A204.1 (cell line): Measurements from ENCODE around the gene BCHE.
"Not testable (repeated sequence)": the region's sequence is repeated elsewhere in the genome, so short reads cannot be mapped to it uniquely, and the experiment has no call there.

Experiments used
- FAIRE-seq: peaks from 2 replicates; lab custom pipeline; 2012; peaks lifted over from hg19 to GRCh38; lab: Jason Lieb, UNC

The BCHE gene

DNA sequence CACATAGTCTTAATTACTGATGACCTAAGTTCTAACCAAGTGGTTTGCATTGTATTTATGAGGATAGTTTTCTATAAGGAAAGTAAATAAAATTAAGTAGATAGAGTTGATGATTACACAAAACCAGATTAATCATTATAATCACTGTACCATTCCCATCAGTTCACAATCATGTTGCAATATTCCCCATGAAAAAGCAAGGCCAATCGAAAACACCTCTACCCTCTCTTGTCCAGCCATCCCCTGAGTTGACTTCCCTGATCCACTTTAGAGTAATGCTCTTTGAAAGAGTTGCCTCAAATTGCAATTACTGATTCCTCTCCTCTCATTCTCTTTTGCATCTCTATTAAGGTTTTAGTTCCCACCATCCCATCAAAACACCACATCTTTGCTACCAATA, 21.0 kb downstream of the BCHE start:
- no peak for FAIRE-seq

DNA sequence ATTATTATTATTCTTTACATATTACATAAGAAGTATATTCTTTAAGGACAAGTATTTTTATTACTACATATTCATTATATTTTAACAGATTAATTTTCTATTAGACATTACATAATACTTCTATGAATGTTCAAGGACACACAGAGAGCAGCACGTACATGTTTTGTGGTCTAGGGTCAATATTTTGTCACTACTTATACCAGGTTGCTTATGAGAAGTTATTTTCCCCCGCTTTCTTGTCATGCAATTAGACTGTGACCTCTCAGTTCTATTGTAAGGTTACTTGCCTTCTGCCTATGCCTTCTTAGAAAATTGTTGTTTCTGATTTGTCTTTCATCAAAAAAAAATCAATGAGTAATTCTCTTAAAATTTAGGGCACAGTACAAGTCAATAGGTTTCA, 21.5 kb downstream of the BCHE start:
- FAIRE-seq: no peak

DNA sequence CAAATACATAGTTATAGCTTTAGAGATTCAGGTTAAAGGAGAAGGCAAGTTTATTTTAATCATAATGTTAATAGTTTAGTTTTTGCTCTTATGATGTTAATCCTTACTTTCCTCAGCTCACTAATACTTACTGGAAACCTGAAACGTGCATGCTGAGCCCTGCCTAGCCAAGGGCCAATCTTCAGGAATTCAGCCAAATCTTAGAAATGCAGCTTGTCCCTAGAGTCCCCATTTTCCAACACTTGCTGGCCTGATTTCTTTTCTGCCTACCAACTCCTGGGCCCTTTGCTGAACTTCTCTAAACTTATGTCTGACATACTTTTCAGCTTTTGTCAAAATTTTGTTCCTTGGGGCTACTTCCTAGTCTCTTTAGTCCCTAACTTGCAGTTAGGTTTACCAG, 22.8 kb downstream of the BCHE start:
- FAIRE-seq: no peak

DNA sequence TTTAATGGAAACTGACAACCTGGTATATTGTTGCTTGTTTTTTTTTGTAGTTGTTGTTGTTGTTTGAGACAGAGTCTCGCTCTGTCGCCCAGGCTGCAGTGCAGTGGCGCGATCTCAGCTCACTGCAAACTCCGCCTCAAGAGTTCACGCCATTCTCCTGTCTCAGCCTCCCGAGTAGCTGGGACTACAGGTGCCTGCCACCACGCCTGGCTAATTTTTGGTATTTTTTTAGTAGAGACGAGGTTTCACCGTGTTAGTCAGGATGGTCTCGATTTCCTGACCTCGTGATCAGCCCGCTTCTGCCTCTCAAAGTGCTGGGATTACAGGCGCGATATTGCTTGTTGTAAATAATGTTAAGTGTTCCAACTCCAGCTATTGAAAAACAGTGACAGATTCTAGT, 29.3 kb downstream of the BCHE start:
- FAIRE-seq: not testable (repeated sequence)

DNA sequence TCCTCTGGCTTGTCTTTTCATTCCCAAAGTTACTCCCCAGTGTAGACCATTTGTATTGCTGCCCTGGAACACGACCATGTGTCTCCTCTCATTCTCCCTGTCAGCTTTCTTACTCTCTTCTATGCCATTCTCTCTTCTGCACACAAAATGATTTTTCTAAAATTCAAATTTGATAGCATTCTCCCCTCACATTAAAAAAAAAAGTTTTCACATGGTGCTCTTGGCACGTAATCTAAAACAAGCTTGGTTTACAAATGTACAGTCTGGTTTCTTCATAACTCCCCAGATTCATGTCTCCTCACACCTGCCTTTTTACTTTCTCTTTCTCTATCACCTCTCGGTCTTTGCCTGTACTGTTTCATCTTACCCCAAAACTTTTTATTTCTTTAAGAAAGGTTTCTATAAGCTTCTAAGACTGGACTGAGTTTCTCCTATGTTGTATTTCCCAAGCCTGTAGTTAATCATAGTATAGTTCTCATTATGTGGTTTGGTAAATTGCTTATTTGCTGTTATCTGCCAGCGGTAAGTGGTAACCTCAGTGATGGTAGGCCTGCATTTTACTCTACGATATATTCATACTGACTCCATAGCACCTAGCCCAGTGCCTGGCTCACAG, 31.2 kb downstream of the BCHE start:
- no peak for FAIRE-seq

DNA sequence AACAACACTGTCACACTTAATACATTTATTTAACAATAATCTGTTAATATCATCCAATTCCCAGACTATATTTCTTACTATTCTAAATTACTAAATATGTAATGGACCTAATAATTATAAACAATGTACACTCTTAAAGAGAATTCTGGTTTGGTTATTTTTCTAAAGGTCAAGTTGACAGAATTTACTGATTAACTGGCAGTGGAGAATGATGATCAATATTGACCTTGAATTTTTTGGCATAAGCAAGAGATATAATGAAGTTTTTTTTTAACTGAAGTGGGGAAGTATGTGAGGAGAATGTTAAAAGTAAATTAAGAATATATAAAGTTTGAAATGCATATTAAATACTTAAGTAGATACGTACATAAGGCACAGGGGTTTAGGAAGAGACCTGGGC, 33.8 kb downstream of the BCHE start:
- FAIRE-seq: no peak

DNA sequence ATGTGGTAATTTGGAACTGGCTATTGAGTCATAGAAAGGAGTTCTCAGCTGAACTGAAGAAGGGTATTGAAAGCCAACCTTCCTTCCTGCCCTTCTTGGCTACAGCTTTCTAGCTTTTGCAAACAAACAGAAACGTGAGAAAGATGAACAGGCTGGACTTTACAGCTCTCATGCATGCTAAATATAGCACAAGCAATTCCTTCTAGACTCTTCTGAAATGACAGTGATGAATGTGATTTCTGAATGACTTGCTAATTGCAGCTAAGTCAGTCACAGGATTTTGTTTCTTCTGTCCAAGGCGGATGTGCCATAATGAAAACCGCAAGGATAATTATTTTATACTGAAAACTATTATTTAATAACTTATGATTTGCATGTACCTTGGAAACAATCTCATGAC, 36.3 kb downstream of the BCHE start:
- no peak for FAIRE-seq

DNA sequence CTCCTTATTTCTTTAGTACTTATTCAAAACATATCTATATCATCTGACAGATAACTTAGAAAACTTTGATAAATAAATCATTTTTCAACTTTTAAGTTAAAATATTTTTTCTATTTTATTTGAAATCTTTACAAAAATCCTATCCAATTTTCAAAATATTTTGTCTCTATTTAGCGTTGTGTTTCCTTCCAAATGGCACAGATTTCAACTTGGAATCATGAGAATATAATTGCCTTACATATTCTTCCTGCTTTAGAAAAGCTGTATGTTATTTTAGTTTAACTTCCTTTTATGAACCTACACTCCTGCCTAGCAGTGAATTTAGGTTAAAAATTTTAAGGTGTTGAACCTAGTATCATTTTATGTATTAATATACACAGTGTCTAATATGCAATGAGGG, 38.2 kb downstream of the BCHE start:
- FAIRE-seq: peak; percentile 30

DNA sequence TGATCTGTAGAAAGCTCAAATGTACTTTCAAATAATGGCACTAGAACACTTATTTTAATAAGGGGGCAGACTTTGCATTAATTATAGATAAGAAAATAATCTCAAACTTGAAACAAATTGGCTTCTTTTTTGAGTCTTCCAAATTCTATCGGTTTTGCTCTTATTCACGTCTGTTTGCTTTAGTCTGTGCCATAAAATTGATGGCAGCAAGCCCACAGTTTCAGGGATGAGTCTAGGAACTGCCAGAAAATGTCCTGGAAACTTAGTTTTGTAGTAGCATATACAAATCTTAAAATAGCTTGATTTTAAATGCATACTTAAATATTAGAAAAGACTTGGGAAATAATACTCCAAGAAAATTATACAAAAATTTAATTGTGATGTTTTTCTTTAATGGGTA, 39.7 kb downstream of the BCHE start:
- FAIRE-seq: no peak

DNA sequence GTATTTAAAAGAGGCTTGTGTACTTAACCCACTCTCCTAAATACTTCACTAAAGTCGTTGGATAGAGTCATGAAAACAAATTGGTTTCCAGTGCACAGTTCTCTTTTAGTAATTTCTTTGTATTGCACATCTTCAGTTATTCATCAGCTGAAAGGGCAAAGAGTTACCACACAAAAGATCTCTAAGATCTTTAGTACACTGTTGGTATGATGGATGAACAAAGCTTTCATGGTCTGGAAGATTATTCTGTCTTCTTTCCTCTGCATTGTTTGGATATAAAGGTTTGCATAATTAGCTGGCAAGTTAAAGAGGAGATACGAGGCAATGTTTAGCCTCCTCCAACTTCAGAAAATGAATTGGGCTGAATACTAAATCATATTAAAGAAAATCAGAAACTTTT, 40.5 kb downstream of the BCHE start:
- no peak for FAIRE-seq

DNA sequence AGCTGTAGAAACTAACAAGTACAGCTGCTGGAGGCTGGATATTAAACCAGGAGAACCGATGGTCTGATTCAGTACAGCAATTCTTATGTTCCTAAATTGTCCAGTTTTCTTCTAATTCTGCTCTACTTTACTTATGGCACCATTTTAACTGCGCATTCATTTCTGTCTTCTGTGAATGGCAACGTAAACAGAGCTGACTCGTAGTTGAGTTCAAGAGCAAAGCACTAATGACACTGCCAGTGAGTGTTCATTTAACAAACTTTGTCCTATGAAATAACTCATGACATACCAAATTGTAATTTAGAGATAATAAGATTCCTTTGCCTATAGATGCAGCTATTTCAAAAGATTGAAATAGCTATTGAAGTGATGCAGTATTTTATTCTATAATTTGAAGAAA, 48.7 kb downstream of the BCHE start:
- FAIRE-seq: no peak

DNA sequence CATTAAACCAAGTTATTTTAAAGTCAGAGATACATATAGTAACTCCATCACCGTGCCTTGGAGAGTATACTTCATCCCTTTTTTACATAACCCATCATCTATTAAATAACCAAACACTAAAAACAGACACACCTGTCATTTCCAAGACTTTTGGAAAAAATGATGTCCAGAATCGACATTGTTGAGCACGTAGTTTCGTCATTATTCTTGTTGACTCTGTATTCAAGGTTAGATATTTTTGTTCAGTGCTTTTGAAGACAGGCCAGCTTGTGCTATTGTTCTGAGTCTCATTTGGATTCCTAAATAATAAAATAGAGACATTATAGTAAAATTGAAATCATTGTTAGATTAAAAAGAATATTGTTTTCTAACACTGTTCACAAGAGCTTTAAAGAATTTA, 51.2 kb downstream of the BCHE start:
- no peak for FAIRE-seq

DNA sequence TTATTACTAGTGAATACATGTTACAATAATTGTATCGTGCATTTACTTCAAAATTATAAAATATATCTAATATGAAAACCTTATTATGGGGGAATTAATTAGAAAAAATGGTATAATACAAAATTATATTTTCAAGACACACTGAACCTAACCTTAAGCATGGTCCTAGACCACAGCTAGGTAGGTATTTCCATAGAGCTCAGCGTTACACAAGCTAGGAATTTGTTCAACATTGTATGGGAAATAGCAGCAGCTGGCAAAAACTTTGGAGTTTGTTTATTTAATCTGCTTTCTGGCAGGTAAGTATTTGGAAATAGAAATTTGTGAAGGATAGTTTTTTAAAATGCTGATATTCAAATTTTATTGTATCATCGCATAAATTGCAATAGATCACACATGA, 52.9 kb downstream of the BCHE start:
- no peak for FAIRE-seq

DNA sequence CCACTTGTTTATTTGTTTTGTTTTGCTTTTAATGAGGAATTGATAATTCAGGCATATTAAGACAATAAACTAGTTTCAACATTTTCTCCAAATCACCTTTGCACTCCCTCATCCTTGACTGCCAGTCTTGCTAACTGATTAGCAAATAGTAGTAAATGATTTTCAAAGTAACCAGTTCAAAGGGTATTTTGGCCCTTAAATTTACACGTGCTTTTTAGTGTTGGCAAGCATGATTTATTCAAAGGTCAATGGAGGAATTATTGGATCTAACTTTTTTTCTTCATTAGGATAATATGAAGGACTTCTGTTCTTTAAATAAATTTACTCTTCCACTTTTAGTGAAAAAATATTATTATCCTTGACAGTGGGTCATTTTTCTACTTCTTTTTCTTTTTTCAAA, 53.8 kb downstream of the BCHE start:
- FAIRE-seq: no peak

DNA sequence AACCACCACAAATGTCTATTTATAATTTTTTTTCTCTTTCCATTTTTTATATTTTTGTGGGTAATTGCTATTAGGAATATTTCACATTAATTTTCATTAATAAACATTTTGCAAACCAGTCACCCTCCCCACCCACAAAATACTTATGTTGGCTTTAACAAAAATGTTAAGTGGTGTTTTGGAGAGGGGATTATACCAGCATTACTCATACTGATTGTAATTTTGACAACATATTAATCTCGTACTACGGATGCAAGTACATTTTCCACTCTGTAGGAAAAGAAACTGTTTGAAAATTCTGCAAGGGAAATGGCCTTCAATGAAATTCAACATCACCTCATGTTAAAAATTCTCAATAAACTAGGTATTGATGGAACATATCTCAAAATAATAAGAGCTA, 58.3 kb downstream of the BCHE start:
- FAIRE-seq: no peak

DNA sequence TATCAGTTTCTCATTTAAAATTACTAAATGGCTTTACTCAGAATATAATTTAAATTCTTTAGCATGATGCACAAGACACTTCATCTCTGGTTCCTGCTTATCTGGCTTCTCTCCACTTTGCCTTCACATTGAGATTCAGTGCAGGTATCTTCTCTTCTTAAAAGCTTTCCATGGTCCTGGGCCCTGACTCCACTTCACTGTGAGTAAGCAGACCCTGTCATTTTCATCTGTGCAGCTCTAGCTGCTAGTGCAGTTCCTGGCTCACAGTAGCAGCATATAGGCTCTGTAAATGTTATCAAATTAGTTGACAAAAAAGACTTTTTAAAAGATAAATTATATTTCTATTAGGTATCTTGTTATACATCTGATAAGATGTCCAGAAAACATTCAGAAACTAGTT, 58.8 kb downstream of the BCHE start:
- FAIRE-seq: no peak

DNA sequence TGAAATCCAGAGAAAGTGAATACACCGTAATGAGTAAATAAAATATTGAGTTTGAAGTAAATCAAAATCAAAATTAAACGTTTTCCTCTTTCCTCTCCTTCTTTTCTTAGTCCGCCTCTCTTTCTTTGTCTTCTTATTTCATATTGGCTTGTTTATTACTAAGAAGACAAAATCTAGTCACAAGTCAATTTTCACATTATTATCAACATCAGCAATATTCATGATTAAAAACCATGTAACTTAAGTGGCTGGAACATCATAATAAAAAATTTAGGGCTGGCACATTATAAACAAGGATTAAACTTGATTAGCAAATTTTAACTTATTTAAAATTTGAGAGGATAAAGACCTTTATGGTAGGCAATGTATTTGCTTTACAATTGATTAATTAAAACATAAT, 61.4 kb downstream of the BCHE start:
- FAIRE-seq: no peak

DNA sequence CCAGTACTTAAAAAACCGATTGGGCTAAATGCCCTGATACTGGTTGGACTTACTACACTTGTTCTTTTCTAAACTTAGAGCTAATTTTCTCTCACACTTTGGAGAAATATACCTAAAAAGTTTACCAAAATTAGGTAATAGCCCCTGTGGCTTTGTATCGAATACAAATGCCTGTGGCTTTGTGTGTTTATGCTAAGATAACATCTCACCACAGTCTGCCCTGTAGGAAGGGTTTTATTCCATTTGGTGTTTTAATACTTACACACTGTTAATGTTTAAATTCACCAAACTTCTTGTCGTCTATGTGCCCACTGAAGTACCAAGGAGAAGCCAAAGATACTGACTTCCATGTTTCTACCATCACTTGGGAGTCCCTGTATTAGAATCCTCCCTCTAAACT, 66.4 kb downstream of the BCHE start:
- FAIRE-seq: no peak

DNA sequence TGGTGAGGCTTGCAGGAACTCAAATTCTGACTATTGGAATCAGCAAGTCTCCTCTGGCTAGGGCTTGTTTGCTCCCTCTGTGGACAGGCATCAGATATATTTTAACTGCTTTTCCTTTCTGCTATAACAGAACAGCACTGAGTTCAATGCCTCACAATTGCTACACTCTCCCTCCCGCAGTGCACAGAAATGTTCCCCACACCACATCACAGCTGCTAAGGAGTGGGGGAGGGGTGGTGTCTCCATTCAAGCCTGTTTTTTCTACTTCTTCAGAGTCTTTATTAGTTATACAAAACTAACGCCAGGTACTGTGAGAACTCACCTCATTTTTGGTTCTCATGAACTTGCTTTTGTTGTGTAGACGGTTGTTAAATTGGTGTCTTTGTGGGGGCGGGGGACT, 68.5 kb downstream of the BCHE start:
- no peak for FAIRE-seq

DNA sequence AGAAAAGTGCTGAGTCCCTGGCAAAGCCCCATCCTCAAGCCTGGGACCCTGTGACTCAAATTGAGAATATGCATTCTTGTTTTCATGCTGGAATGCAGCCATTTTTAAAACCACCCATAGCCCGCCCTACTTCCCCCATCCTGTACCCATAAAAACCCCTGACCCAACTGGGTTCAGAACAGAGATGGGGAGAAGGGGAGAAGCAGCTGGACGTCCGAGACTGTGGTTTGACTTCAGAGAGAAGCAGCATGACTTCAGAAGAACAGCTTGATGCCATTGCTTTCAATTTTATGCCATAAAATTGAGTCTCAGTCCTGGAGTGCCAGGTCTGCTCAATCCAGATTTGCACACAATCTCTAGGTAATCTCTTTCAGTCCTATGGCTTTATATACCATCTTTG, 78.2 kb downstream of the BCHE start:
- FAIRE-seq: no peak

DNA sequence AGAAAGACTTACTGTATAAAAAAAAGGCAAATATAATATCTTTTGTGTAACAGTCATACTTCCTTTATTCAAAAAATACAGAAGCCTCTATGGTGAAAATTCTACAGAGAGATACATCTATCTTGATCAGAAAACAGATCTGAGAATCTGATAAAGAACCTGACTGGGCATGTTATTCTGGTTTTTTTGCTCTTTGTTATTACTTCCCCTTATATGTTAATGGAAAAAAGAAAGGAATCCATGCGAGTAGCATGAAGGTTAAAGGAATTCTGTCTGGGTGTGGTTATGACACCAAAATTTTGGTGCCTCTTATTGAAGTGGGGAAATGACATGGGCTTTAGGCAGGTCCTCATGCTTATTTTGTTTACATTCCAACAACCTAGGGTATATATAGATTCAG, 81.7 kb downstream of the BCHE start:
- no peak for FAIRE-seq

DNA sequence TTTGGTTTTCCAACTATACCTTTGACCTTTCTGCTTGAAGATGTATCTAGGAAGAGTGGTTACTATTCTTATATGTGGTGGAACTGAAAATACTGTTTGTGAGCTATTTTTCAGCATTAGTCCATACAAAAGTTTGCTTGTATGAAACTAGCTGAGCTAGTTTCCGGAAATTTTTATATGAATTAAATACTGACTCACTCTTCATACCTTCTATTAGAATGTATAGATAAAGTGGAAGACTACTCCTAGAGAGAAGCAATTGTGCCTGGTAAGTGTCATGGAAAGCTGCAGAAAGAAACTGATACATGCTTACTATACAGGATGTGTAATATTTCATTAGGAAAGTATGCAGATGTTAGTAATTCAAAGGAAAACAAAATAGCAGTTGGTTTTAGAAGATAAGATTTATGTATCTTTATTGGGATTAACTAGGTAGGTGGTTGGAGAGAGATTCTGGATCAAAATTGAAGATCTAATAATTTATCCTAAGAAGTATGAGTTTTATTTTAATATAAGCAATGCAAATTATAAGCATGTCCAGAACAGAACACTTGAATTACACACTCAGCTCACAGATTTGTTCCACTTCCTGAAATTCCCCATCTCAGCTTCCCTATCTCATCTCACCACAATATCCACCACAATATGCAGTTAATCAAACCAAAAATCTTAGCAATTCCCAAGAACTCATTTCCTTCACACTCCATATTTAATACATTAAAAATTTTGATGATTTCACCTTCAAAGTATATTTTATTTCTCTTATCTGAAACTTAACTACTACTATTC, 82.8 kb downstream of the BCHE start:
- FAIRE-seq: no peak

DNA sequence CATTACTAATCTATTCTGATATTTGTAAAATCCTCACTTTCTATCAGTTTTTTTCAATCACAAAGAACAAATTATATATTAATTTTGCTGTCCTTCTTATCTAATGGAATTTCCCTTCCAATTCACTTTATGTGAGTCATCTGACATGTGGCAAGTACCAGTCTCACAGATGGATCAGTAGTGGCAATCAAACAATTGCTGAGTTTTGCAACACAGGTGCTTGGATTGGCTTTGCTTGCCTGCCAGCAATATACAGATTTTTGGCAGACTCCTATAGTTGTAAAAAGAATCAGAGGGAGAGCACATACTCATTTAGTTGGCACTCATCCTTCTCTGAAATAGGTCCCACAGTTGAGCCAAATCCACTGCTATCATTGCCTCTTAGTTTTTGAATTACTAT, 83.7 kb downstream of the BCHE start:
- no peak for FAIRE-seq

DNA sequence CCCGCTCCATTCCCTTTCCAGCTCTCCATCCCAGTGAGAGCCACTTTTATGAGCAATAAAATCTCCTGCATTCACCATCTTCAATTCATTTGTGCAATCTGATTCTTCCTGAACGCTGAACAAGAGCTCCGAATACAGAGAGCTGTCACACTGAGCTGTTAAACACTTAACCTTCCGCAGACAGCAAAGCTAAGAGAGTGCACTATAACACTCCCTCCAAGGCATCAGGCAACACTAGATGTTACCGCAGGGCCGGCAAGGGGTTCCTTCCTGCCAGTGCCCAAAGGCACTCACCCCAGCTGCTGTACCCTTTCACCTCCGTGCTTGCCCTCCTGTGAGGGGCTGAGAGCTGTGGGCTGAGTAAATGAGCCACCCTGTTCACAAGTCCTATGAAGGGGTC, 85.6 kb downstream of the BCHE start:
- FAIRE-seq: no peak

DNA sequence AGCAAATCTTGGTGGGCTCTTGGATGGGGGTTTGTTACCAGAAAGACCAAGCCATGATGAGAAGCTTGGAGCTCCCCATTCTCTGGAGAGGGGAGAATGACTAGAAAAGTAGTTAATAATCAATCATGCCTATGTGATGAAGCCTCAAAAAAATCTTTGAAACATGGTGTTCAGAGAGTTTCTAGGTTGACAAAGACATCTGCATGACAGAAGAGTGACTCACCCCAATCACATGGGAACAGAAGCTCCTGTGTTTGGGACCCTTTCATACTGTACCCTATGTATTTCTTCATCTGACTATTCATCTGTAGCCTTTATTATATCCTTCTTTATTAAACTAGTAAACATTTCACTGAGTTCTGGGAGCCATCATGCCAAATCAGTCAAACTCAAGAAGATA, 87.4 kb downstream of the BCHE start:
- FAIRE-seq: no peak
